PC-9 (cell line): ENCODE results near the gene FUT8. TPM values are rescaled to one million over a fixed set of nuclear protein-coding genes. Genes with fewer than 3 reads are reported as not detected.

ENCODE experiments used
- BruUV-seq: library from RNA; stranded (reverse); fragments of 400-500 nt; replicated peaks from 2 replicates; lab custom pipeline; 2021; lab: Mats Ljungman, UMichigan
- CTCF ChIA-PET: fragments of 300-600 bp; sonication (Branson Sonifier 250); formaldehyde crosslinking; loops from one replicate; lab custom pipeline; 2022; ENCODE audit warnings: antibody characterized with exemption; lab: Charles Lee
- POLR2A ChIA-PET: fragments of 300-600 bp; sonication (Branson Sonifier 250); formaldehyde crosslinking; loops from one replicate; lab custom pipeline; 2022; ENCODE audit warnings: antibody characterized with exemption; ENCODE audit not compliant: unreplicated experiment; lab: Charles Lee
- DNase-seq, 2 experiments: peaks; one replicate each; pipeline versions ENCODE4 v3.0.0 to v3.0.0-alpha.2; 2015 to 2022; ENCODE audit warnings: mixed read lengths in 1 of 2
- H2AFZ ChIP-seq: fragments of 200-600 bp; sonication (generic); 2 replicates; pipeline ENCODE4 v1.8.1; 2017; ENCODE audit warnings: antibody characterized with exemption
- H3F3A ChIP-seq: fragments of 200-600 bp; sonication (generic); 2 replicates; pipeline ENCODE4 v1.8.1; 2017; ENCODE audit warnings: antibody characterized with exemption, mild to moderate bottlenecking, low read depth; ENCODE audit not compliant: insufficient read depth
- H3K27ac ChIP-seq: fragments of 200-600 bp; sonication (generic); 2 replicates; pipeline ENCODE4 v1.6.1; 2016; ENCODE audit warnings: mixed run types
- H3K27me3 ChIP-seq: fragments of 200-600 bp; sonication (generic); 2 replicates; pipeline ENCODE4 v1.6.1; 2016; ENCODE audit warnings: low read depth, mixed run types; ENCODE audit not compliant: insufficient read depth
- H3K36me3 ChIP-seq: fragments of 200-600 bp; sonication (generic); 2 replicates; pipeline ENCODE4 v1.6.1; 2016; ENCODE audit warnings: low read depth, mixed run types
- H3K4me1 ChIP-seq: fragments of 200-600 bp; sonication (generic); replicated peaks from 2 replicates; pipeline ENCODE4 v1.6.1; 2016; ENCODE audit warnings: mixed run types; ENCODE audit not compliant: insufficient read depth
- H3K4me2 ChIP-seq: fragments of 200-600 bp; sonication (generic); 2 replicates; pipeline ENCODE4 v1.6.1; 2017; ENCODE audit warnings: mixed run types
- H3K4me3 ChIP-seq: fragments of 200-600 bp; sonication (generic); 2 replicates; pipeline ENCODE4 v1.6.1; 2016; ENCODE audit warnings: mixed run types
- H3K79me2 ChIP-seq: fragments of 200-600 bp; sonication (generic); 2 replicates; pipeline ENCODE4 v1.6.1; 2017; ENCODE audit warnings: low read depth, mixed run types
- H3K9me2 ChIP-seq: fragments of 200-600 bp; sonication (generic); 2 replicates; pipeline ENCODE4 v1.8.1; 2017; ENCODE audit warnings: mild to moderate bottlenecking; ENCODE audit not compliant: insufficient read depth
- H3K9me3 ChIP-seq: fragments of 200-600 bp; sonication (generic); 2 replicates; pipeline ENCODE4 v1.8.1; 2016; ENCODE audit warnings: low read depth; ENCODE audit not compliant: insufficient read depth
- H4K20me1 ChIP-seq: fragments of 200-600 bp; sonication (generic); 2 replicates; pipeline ENCODE4 v1.8.1; 2017; ENCODE audit not compliant: insufficient read depth
- EZH2 ChIP-seq: fragments of 200-600 bp; sonication (generic); IDR thresholded peaks from 2 replicates; pipeline ENCODE4 v1.8.0; 2017; ENCODE audit warnings: antibody characterized with exemption, low read depth
- intact Hi-C: fragments of 100-400 bp; cut with micrococcal nuclease; formaldehyde crosslinking; loops from one replicate; pipeline ENCODE4 v1.10.0; 2022; ENCODE audit not compliant: unreplicated experiment
- total RNA-seq: library from RNA; stranded (reverse); gene quantifications from 2 replicates; pipeline ENCODE4 v1.2.3, GENCODE V29; 2021
- TF ChIP-seq, protein P1 (sequence below): fragments of 200-600 bp; sonication (generic); conservative IDR thresholded peaks from 2 replicates; pipeline ENCODE4 v1.6.1; 2017; ENCODE audit warnings: mixed run types, antibody characterized with exemption, mild to moderate bottlenecking, moderate library complexity

FUT8 gene
- total RNA-seq, 1 experiment from 2014 or later, result 134 TPM

DNA sequence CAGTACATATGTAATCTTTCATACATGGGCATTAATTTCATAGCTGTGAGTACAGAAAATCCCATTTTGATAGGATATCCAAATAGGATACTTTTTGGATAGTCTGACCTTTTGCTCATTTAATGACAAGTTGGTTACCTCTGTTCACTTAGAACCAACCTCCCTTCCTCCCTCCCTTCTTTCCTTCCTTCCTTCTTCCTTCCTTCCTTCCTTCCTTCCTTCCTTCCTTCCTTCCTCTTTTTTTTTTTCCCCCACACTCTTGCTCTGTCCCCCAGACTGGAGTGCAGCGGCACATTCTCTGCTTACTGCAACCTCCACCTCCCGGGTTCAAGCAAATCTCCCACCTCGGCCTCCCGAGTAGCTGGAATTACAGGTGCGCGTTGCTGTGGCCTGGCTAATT is 162.9 kb downstream of the FUT8 start:
- Histone ChIP-seq H3K36me3 (peaks cover 4% of the 10 kb centered on the region; the same call in 1 of the 2 replicates), H3K9me2 (no peaks in the 10 kb centered on the region; the same call in 1 of the 2 replicates), H3K27me3 (no peaks in the 10 kb centered on the region), H3K4me1 (no peaks in the 10 kb centered on the region), H3K4me2 (no peak overlapping the region), H3K79me2 (peaks cover 76% of the 10 kb centered on the region), H2AFZ (no peak overlapping the region), H3K27ac (no peak overlapping the region), H4K20me1 (peaks cover 10% of the 10 kb centered on the region), H3K4me3 (no peak overlapping the region), H3F3A (peaks cover 51% of the 10 kb centered on the region), H3K9me3 (no peaks in the 10 kb centered on the region)
- no peak for DNase-seq
- ChIA-PET CTCF (no interaction called here), POLR2A (no interaction called here)
- intact Hi-C loops, result no loop called here
- BruUV-seq, result no TSS peak
- no peak for TF ChIP-seq EZH2

DNA sequence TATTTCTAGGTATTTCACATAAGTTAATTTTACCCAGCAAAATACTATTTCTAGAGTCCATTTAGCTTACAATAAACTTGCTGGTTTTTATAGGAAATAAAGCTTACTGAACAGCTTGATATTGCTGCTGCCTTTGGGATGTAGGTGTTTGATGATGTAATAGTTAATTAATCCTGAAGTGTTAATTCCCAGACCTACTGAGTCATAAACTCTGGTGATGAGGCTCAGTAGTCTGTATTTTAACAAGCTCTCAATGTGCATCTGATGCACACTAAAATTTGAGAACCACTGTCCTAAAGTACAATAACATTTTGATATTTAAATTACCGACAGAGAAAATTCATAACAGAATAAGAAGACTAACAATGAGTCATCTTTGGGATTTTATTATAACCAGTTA is 168.4 kb downstream of the FUT8 start:
- BruUV-seq, result no TSS peak
- Histone ChIP-seq H3K79me2 (peaks cover 75% of the 10 kb centered on the region), H3K27me3 (no peaks in the 10 kb centered on the region), H3K4me2 (no peak overlapping the region), H3K4me1 (no peaks in the 10 kb centered on the region), H3F3A (peaks cover 42% of the 10 kb centered on the region), H3K27ac (peak overlapping the region; percentile 35; the same call in 1 of the 2 replicates), H3K36me3 (no peaks in the 10 kb centered on the region), H2AFZ (no peak overlapping the region), H4K20me1 (peaks cover 13% of the 10 kb centered on the region), H3K9me3 (no peaks in the 10 kb centered on the region), H3K4me3 (no peak overlapping the region), H3K9me2 (peaks cover 4% of the 10 kb centered on the region; the same call in 1 of the 2 replicates)
- TF ChIP-seq, protein P1, sequence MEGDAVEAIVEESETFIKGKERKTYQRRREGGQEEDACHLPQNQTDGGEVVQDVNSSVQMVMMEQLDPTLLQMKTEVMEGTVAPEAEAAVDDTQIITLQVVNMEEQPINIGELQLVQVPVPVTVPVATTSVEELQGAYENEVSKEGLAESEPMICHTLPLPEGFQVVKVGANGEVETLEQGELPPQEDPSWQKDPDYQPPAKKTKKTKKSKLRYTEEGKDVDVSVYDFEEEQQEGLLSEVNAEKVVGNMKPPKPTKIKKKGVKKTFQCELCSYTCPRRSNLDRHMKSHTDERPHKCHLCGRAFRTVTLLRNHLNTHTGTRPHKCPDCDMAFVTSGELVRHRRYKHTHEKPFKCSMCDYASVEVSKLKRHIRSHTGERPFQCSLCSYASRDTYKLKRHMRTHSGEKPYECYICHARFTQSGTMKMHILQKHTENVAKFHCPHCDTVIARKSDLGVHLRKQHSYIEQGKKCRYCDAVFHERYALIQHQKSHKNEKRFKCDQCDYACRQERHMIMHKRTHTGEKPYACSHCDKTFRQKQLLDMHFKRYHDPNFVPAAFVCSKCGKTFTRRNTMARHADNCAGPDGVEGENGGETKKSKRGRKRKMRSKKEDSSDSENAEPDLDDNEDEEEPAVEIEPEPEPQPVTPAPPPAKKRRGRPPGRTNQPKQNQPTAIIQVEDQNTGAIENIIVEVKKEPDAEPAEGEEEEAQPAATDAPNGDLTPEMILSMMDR, result no peak
- no peak for TF ChIP-seq EZH2
- DNase-seq, result no peak
- intact Hi-C loops, result no loop called here
- POLR2A ChIA-PET, result no interaction called here
- CTCF ChIA-PET, result no interaction called here

DNA sequence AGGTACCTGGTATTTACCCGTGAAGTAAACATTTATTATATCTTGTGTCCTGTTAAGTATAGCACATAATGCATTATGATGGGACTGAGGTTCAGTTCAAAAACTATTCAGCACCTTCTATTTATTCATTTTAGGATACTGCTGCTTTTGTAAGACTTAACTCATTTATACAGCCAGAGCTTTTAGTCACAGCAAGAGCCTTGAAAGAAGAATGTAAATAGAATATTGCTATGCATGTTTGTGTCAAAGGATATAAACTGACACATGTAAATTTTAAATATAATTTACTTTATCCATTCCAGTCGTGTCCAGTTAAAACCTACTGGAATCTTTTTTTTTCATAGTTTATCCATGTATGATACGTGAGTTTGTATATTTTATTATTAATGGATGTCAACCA is 168.8 kb downstream of the FUT8 start:
- POLR2A ChIA-PET, result no interaction called here
- H3K9me2 ChIP-seq, result peaks cover 4% of the 10 kb centered on the region; the same call in 1 of the 2 replicates
- CTCF ChIA-PET, result no interaction called here
- no peaks in the 10 kb centered on the region for H3K36me3 ChIP-seq
- H3K4me2 ChIP-seq, result no peak overlapping the region
- H3K79me2 ChIP-seq, result peaks cover 75% of the 10 kb centered on the region
- BruUV-seq, result no TSS peak
- no peaks in the 10 kb centered on the region for H3K27me3 ChIP-seq
- no peak overlapping the region for H2AFZ ChIP-seq
- no peaks in the 10 kb centered on the region for H3K4me1 ChIP-seq
- H4K20me1 ChIP-seq, result peaks cover 13% of the 10 kb centered on the region
- H3K9me3 ChIP-seq, result no peaks in the 10 kb centered on the region
- DNase-seq, result no peak
- TF ChIP-seq, protein P1, result no peak
- TF ChIP-seq EZH2, result no peak
- H3F3A ChIP-seq, result peaks cover 43% of the 10 kb centered on the region
- intact Hi-C loops, result no loop called here
- no peak overlapping the region for H3K4me3 ChIP-seq
- peak overlapping the region; percentile 35; the same call in 1 of the 2 replicates for H3K27ac ChIP-seq

DNA sequence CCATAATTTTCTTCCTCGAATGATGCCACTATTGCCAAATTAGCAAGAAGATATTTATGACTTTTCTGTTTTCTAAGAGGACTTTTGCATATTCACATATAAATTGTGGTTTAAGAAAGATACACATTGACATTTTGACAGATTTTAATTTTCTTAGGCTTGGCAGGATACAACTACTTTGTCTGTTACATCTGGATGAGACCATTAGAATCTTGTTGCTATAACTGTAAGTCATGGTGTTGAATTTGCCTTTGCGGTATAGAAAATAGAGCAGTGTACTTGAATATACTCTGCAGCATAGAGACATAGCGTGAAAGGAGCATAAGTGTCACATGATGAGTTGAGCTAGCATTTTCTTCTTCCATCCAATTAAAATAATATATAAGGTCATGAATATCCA is 169.3 kb downstream of the FUT8 start:
- Histone ChIP-seq H3K79me2 (peaks cover 77% of the 10 kb centered on the region), H3F3A (peaks cover 43% of the 10 kb centered on the region), H3K36me3 (no peaks in the 10 kb centered on the region), H3K4me3 (no peak overlapping the region), H2AFZ (no peak overlapping the region), H4K20me1 (peaks cover 13% of the 10 kb centered on the region), H3K9me3 (no peaks in the 10 kb centered on the region), H3K27ac (no peak overlapping the region), H3K4me1 (no peaks in the 10 kb centered on the region), H3K27me3 (no peaks in the 10 kb centered on the region), H3K9me2 (peaks cover 4% of the 10 kb centered on the region; the same call in 1 of the 2 replicates), H3K4me2 (no peak overlapping the region)
- intact Hi-C loops, result no loop called here
- ChIA-PET CTCF (no interaction called here), POLR2A (no interaction called here)
- DNase-seq, result no peak
- TF ChIP-seq, protein P1, result no peak
- no peak for TF ChIP-seq EZH2
- no TSS peak for BruUV-seq
